ENCODE data around the gene VPS13D.

DNA sequence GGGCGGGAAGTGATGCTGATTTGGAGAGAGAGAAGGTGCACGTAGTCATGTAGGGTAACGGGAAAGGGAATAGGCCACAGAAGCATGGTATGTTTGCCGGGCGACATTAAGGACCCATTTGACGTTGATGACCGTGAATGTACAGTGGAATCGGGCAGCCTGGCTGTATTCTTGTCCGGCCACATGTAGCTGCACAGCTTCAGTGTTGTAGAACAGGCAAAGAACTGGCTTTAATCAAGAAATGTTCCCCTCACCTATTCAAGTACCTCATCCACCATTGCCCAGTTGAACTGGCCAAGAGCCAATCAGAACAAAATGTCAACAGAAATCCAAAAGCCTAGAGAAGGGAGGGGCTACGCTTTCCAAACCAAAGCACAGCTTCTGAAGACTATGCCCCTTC is 283.4 kb downstream of the VPS13D start:
- TF ChIP-seq, protein P1, sequence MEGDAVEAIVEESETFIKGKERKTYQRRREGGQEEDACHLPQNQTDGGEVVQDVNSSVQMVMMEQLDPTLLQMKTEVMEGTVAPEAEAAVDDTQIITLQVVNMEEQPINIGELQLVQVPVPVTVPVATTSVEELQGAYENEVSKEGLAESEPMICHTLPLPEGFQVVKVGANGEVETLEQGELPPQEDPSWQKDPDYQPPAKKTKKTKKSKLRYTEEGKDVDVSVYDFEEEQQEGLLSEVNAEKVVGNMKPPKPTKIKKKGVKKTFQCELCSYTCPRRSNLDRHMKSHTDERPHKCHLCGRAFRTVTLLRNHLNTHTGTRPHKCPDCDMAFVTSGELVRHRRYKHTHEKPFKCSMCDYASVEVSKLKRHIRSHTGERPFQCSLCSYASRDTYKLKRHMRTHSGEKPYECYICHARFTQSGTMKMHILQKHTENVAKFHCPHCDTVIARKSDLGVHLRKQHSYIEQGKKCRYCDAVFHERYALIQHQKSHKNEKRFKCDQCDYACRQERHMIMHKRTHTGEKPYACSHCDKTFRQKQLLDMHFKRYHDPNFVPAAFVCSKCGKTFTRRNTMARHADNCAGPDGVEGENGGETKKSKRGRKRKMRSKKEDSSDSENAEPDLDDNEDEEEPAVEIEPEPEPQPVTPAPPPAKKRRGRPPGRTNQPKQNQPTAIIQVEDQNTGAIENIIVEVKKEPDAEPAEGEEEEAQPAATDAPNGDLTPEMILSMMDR (IDR thresholded peaks at IDR 0.05): no peak
- no peak for TF ChIP-seq POLR2A (IDR thresholded peaks at IDR 0.05)

Measured in uterus (tissue), 2 donors.